Loucy (cell line): Measurements from ENCODE around the gene IFNA4.
A peak's percentile ranks its signal among the peaks of the same experiment; 100 is the strongest.
"Not testable (repeated sequence)": the region's sequence is repeated elsewhere in the genome, so short reads cannot be mapped to it uniquely, and the experiment has no call there.

Experiments used
- H2AFZ ChIP-seq: fragments of 200-600 bp; sonication (generic); 2 replicates; pipeline ENCODE4 v1.6.0; 2016; ENCODE audit warnings: antibody characterized with exemption, mild to moderate bottlenecking, low read length, moderate library complexity
- H3F3A ChIP-seq: fragments of 200-600 bp; 2 replicates; pipeline ENCODE4 v1.6.0; 2016; ENCODE audit warnings: antibody characterized with exemption, low read depth, mild to moderate bottlenecking
- H3K27me3 ChIP-seq: fragments of 200-600 bp; sonication (generic); 2 replicates; pipeline ENCODE4 v1.6.1; 2014; ENCODE audit warnings: low read length, mild to moderate bottlenecking; ENCODE audit not compliant: insufficient read depth, poor library complexity, severe bottlenecking
- H3K36me3 ChIP-seq: fragments of 200-600 bp; sonication (generic); 2 replicates; pipeline ENCODE4 v1.6.1; 2016; ENCODE audit warnings: low read length; ENCODE audit not compliant: insufficient read depth
- H3K4me1 ChIP-seq: fragments of 200-600 bp; sonication (generic); 2 replicates; pipeline ENCODE4 v1.5.1; 2014; ENCODE audit warnings: low read length, mild to moderate bottlenecking; ENCODE audit not compliant: insufficient read depth, poor library complexity, severe bottlenecking
- H3K4me2 ChIP-seq: fragments of 200-600 bp; sonication (generic); 2 replicates; pipeline ENCODE4 v1.6.0; 2014; ENCODE audit warnings: antibody characterized with exemption, low read length, low read depth, mild to moderate bottlenecking; ENCODE audit not compliant: poor library complexity, severe bottlenecking
- H3K4me3 ChIP-seq: fragments of 200-600 bp; sonication (generic); 2 replicates; pipeline ENCODE4 v1.5.1; 2014; ENCODE audit warnings: low read length, mild to moderate bottlenecking, mixed read lengths; ENCODE audit not compliant: poor library complexity, severe bottlenecking
- H3K79me2 ChIP-seq: fragments of 200-600 bp; sonication (generic); 2 replicates; pipeline ENCODE4 v1.6.1; 2014; ENCODE audit warnings: low read length; ENCODE audit not compliant: insufficient read depth
- H3K9ac ChIP-seq: fragments of 200-600 bp; sonication (generic); 2 replicates; pipeline ENCODE4 v1.6.0; 2014; ENCODE audit warnings: mild to moderate bottlenecking, low read depth, low read length, moderate library complexity; ENCODE audit not compliant: poor library complexity, severe bottlenecking
- H3K9me2 ChIP-seq: fragments of 200-600 bp; sonication (generic); replicated peaks from 2 replicates; pipeline ENCODE4 v1.6.1; 2016; ENCODE audit warnings: low read depth, low read length, mixed read lengths
- H3K9me3 ChIP-seq: fragments of 200-600 bp; sonication (generic); 2 replicates; pipeline ENCODE4 v1.6.1; 2014; ENCODE audit warnings: mild to moderate bottlenecking, antibody characterized with exemption, low read length, low read depth; ENCODE audit not compliant: insufficient read depth
- H4K20me1 ChIP-seq: fragments of 200-600 bp; sonication (generic); 2 replicates; pipeline ENCODE4 v1.6.0; 2014; ENCODE audit warnings: antibody characterized with exemption, low read length, mild to moderate bottlenecking; ENCODE audit not compliant: insufficient read depth, poor library complexity, severe bottlenecking
- CTCF ChIP-seq: fragments of 200-600 bp; sonication (generic); conservative IDR thresholded peaks from 2 replicates; pipeline ENCODE4 v1.5.1; 2014; ENCODE audit warnings: mild to moderate bottlenecking, antibody characterized with exemption, low read length
- EZH2phosphoT487 ChIP-seq: fragments of 200-600 bp; IDR thresholded peaks from 2 replicates; pipeline ENCODE4 v1.6.1; 2018; ENCODE audit warnings: antibody characterized with exemption, mild to moderate bottlenecking, moderate library complexity, borderline replicate concordance

Gene IFNA4

GRCh38 chr9:21194867-21195776 is 7.7 kb upstream of the IFNA4 start:
- H2AFZ ChIP-seq = peak overlapping the region; percentile 81
- H3K36me3 ChIP-seq, H3K9me3 ChIP-seq, H4K20me1 ChIP-seq, H3K4me1 ChIP-seq, H3K79me2 ChIP-seq, H3F3A ChIP-seq, H3K9me2 ChIP-seq, H3K27me3 ChIP-seq: not testable (repeated sequence)
- peak overlapping the region; percentile 67 for H3K4me3 ChIP-seq
- peak; percentile 65 for TF ChIP-seq CTCF
- peak overlapping the region; percentile 28 for H3K9ac ChIP-seq
- H3K4me2 ChIP-seq = peak overlapping the region; percentile 60

GRCh38 chr9:21182810-21183736 is 4.3 kb downstream of the IFNA4 start:
- H3K79me2 ChIP-seq, H3K27me3 ChIP-seq, H3K9me3 ChIP-seq, H3K9me2 ChIP-seq, H3K4me2 ChIP-seq, H3K36me3 ChIP-seq, H3K4me1 ChIP-seq, H3F3A ChIP-seq, H3K9ac ChIP-seq, H4K20me1 ChIP-seq, H3K4me3 ChIP-seq: not testable (repeated sequence)
- peak; percentile 76 for TF ChIP-seq CTCF
- H2AFZ ChIP-seq = peak overlapping the region; percentile 72

- Histone ChIP-seq H3K9me2 (no peaks in the 10 kb centered on the region), H4K20me1 (no peaks in the 10 kb centered on the region), H3K79me2 (no peaks in the 10 kb centered on the region), H2AFZ (no peak overlapping the region), H3K9ac (no peak overlapping the region), H3K27me3 (no peaks in the 10 kb centered on the region), H3K4me1 (peaks cover 6% of the 10 kb centered on the region), H3K4me2 (no peak overlapping the region), H3K36me3 (no peaks in the 10 kb centered on the region), H3K4me3 (no peak overlapping the region), H3K9me3 (no peaks in the 10 kb centered on the region), H3F3A (no peaks in the 10 kb centered on the region)
- TF ChIP-seq EZH2phosphoT487 (no peak), CTCF (no peak)
Observed at GRCh38 chr9:21174671-21175070, 12.7 kb downstream of the IFNA4 start.
